ENCODE measurements around the gene PRRG2. TPM values are rescaled to one million over a fixed set of nuclear protein-coding genes. Genes with fewer than 3 reads are reported as not detected.

PRRG2 gene
- total RNA-seq, 1 donor, result 2.7 TPM

GRCh38 chr19:49636233-49636932 is 55.3 kb downstream of the PRRG2 start:
- no peak for DNase-seq (ENCODE audit: low read depth in 2 of 3, low spot score in 2 of 3)

GRCh38 chr19:49637821-49638738 is 57.0 kb downstream of the PRRG2 start:
- DNase-seq (ENCODE audit: low read depth in 2 of 3, low spot score in 2 of 3), result no peak

- no peak for DNase-seq (ENCODE audit: low read depth in 2 of 3, low spot score in 2 of 3)
Observed at GRCh38 chr19:49639401-49640112, 58.4 kb downstream of the PRRG2 start.

- DNase-seq (ENCODE audit: low read depth in 2 of 3, low spot score in 2 of 3), result peak; percentile 97 to 100 (median 100)
Observed at GRCh38 chr19:49640113-49640898, 59.2 kb downstream of the PRRG2 start, which contains the start of gene RRAS. Gene RRAS (minus strand): TSS chr19:49640143. CDS start chr19:49640098, 45 bp downstream.

Small RNA genes lying within 50 kb of the gene (small RNA-seq; reads per million reads assigned to genes)
- not detected for gene RF00019

Other genes with a start within 250 kb of the PRRG2 start
- 255 TPM for gene CD37, start 245.9 kb upstream of the PRRG2 start, total RNA-seq
- gene TEAD2, start 218.9 kb upstream of the PRRG2 start, total RNA-seq, result 0.27 TPM
- not detected for gene DKKL1, start 217.4 kb upstream of the PRRG2 start, total RNA-seq
- 0.27 TPM for gene KASH5, start 193.1 kb upstream of the PRRG2 start, total RNA-seq
- gene PTH2, start 157.9 kb upstream of the PRRG2 start, total RNA-seq, result not detected
- gene GFY, start 155.9 kb upstream of the PRRG2 start, total RNA-seq, result not detected
- gene SLC17A7, start 139.8 kb upstream of the PRRG2 start, total RNA-seq, result not detected
- 115 TPM for gene PIH1D1, start 129.5 kb upstream of the PRRG2 start, total RNA-seq
- gene ALDH16A1, start 128.1 kb upstream of the PRRG2 start, total RNA-seq, result 94.0 TPM
- 3.8 TPM for gene FLT3LG, start 107.1 kb upstream of the PRRG2 start, total RNA-seq
- gene RPL13A, start 93.7 kb upstream of the PRRG2 start, total RNA-seq, result 5,678 TPM
- gene RPS11, start 84.9 kb upstream of the PRRG2 start, total RNA-seq, result 7,657 TPM
- gene FCGRT, start 68.7 kb upstream of the PRRG2 start, total RNA-seq, result 26.9 TPM
- 1.1 TPM for gene RCN3, start 53.3 kb upstream of the PRRG2 start, total RNA-seq
- gene NOSIP, start 760 bp upstream of the PRRG2 start, total RNA-seq, result 114 TPM
- 8.1 TPM for gene PRR12, start 9.9 kb downstream of the PRRG2 start, total RNA-seq
- gene RRAS, start 58.8 kb downstream of the PRRG2 start, total RNA-seq, result 7.5 TPM
- 18.6 TPM for gene SCAF1, start 60.9 kb downstream of the PRRG2 start, total RNA-seq
- gene IRF3, start 84.5 kb downstream of the PRRG2 start, total RNA-seq, result 86.7 TPM
- 8.1 TPM for gene BCL2L12, start 84.6 kb downstream of the PRRG2 start, total RNA-seq
- 455 TPM for gene PRMT1, start 96.0 kb downstream of the PRRG2 start, total RNA-seq
- gene ADM5, start 108.3 kb downstream of the PRRG2 start, total RNA-seq, result 1.9 TPM
- gene CPT1C, start 109.8 kb downstream of the PRRG2 start, total RNA-seq, result 0.54 TPM
- gene TSKS, start 182.0 kb downstream of the PRRG2 start, total RNA-seq, result 1.1 TPM
- gene AP2A1, start 185.7 kb downstream of the PRRG2 start, total RNA-seq, result 67.9 TPM
- 40.1 TPM for gene FUZ, start 232.0 kb downstream of the PRRG2 start, total RNA-seq
- gene MED25, start 237.0 kb downstream of the PRRG2 start, total RNA-seq, result 50.9 TPM